ENCODE data around the gene PDE6H.
A peak's percentile ranks its signal among the peaks of the same experiment; 100 is the strongest.

Gene PDE6H

DNA sequence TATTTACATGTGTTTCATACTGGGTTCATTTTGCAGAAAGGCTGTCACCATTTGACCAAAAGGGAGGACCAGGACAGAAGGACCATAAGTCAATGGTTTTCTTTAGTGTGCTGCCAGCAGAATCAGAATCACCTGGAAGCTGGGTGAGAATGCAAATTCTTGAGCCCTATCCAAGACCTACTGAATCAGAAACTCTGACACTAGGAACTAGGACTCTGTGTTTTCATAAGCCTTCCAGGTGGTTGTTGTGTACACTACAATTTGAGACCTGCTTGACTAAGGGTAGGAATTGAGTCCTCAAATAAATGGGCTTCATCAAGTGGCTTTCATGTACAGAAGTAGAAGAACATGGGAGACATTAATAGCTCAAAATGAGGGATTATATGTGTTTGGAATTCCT lies 32.2 kb downstream of the PDE6H start:
- no peak for DNase-seq

DNA sequence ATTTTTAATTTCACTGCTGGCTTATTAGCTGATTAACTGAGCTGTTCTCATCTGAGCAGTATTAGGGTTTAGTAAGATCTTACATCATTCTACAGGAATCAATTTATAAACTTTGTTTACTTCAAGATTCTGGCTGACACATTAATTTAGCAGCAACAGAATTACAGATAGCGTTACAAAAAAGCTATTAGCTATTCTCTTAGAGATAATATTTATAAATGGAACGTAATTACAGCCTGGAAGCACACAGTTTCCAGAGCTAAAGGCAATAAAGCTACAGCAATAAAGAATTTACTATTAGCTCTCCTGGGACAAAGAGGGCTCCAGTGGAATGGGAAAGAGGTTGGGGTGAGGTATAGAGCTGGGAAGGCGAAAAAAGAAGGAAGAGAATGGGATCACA lies 34.7 kb downstream of the PDE6H start:
- DNase-seq, result no peak

DNA sequence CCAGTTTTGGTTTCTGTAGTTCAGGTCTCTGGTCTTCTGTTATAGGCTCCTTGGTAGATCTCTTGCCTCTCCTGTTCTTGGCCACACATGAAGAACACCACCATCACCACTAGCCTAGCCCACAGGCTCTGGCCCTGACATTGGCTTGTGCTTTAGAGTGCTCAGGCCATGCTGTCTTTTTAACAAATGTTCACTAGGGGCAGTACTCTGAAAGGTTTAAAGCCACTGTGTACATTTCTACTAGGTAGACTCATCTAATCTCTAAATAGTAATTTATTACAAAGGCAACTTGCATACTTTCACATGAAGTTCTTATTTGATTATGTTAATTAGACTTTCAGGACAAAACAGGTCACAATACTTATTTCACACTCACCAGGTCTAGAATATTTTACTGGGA lies 38.3 kb downstream of the PDE6H start:
- peak; percentile 34 for DNase-seq

DNA sequence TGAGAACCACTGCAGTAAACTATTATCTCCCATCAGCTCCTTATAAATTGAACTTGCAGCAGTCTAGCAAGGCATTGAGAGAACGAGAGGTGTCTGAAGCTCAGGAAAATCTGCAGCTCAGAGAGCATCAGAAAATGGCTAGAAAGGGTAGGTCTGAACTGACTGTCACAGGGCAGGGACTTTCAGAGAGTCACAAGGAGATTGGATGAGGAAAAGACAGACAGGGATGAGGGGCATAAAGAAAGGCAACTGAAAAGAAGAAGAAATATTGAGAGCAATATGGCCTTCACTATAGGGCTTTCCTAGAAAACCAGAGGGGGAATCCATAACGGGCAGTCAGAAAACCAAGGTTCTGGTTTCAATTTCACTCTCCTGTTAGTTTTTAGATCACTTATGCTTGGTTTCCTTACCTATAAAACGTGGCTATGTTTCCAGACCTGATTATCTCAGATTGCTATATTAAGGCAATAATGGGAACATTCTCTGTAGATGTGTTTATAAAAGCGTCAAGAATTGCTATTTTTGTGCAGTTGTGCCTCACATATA lies 40.9 kb downstream of the PDE6H start:
- no peak for DNase-seq

DNA sequence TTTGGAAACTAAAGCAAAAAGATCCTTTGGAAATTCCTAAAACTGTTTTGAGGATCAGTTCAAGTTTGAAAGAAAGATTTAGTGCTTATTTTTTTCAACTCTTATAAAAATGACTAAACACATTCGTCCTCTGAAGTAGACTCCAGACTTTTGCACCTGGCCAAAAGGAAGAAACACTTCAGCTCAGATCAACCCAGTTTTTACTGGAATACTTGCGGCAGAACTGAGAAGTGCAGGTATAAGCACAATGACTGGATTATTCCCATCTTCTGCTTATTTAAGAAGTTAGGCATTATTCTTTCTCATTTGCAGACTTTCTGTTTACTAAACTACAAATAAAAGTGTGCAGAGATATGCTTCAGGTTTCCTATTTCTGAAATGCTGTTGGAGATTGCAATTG lies 41.9 kb downstream of the PDE6H start:
- no peak for DNase-seq

DNA sequence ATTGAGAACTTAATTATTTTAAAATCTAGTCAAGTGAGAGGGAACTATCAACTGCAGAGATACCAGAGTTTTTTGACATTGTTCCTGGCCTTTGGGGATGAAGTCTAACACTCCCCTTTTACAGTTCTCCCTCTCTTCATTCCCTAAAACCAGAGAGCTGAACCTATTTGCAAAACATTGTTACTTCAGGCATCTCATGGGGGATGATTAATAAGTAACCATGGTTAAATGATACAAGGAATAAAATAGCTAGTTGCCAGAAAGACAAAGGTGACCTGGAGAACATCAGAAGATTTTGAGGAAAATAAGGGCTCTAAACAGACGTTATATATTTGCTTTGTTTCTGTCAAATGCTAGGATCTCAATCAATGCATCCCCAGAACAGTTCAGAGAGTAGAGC lies 42.3 kb downstream of the PDE6H start:
- no peak for DNase-seq

DNA sequence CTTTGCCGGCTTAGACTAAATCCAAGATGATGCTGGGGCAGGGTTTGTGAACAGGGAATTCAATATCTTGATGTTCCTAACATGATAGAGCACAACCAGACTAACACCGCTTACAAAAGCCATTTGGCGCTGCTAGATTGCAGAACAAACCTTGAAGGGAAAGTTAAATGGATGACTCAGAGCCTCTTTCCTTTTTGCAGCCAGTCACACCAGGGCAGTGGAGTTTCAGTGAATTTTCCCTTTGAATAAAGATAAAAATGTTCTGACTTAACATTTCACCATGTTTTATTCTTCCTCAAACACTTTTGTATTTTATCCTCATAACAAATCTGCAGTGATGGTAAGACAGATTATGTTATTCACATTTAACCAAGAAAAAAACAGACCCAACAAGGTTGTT lies 47.3 kb downstream of the PDE6H start:
- no peak for DNase-seq
